NT2/D1 (cell line): Measurements from ENCODE around the gene IMP4.

ENCODE experiments used
- SUZ12 ChIP-seq: IDR thresholded peaks from 2 replicates; pipeline ENCODE4 v1.6.1; 2011; ENCODE audit not compliant: insufficient read length, insufficient read depth; ENCODE audit errors: extremely low read depth
- YY1 ChIP-seq: IDR thresholded peaks from 2 replicates; pipeline ENCODE4 v1.6.1; 2011; ENCODE audit not compliant: insufficient read length, insufficient read depth
- ZNF274 ChIP-seq: IDR thresholded peaks from 2 replicates; pipeline ENCODE4 v1.6.1; 2011; ENCODE audit warnings: mild to moderate bottlenecking, low read depth, low read length

GRCh38 chr2:130349174-130349573, 6.5 kb downstream of the IMP4 start:
- TF ChIP-seq YY1: no peak
- no peak for TF ChIP-seq SUZ12
- TF ChIP-seq ZNF274: no peak
